Stimulated activated CD4-positive, alpha-beta T cell treated with anti-CD3 and anti-CD28 coated beads, Interleukin-15, amount 100 ng/mL, for 1 hour (primary cell): ENCODE data around the gene MGST2.
"Not testable (repeated sequence)": the region's sequence is repeated elsewhere in the genome, so short reads cannot be mapped to it uniquely, and the experiment has no call there.

Source experiments
- DNase-seq, 2 donors: peaks; one replicate each; pipeline ENCODE4 v3.0.0-alpha.2; 2020; ENCODE audit warnings: low read depth in 1 of 2, low spot score in 1 of 2

Gene MGST2

GRCh38 chr4:139665690-139666529, at the start of gene MGST2:
Gene MGST2 (plus strand): TSS chr4:139665819. CDS start chr4:139666020, 201 bp downstream.
- DNase-seq: peak in 1 of 2 donors; percentile 6

GRCh38 chr4:139617702-139618490, 47.7 kb upstream of the MGST2 start:
- no peak for DNase-seq

- no peak for DNase-seq
Measured at GRCh38 chr4:139619644-139620043, 46.0 kb upstream of the MGST2 start.

GRCh38 chr4:139622901-139623381, 42.7 kb upstream of the MGST2 start:
- DNase-seq: no peak

GRCh38 chr4:139624441-139625092, 41.1 kb upstream of the MGST2 start:
- no peak for DNase-seq

GRCh38 chr4:139625093-139625455, 40.5 kb upstream of the MGST2 start:
- no peak for DNase-seq

- no peak for DNase-seq
Measured at GRCh38 chr4:139625482-139625881, 40.1 kb upstream of the MGST2 start.

GRCh38 chr4:139628184-139629012, 37.2 kb upstream of the MGST2 start:
- no peak for DNase-seq

- DNase-seq: no peak
Measured at GRCh38 chr4:139629436-139630125, 36.0 kb upstream of the MGST2 start.

- no peak for DNase-seq
Measured at GRCh38 chr4:139630126-139630495, 35.5 kb upstream of the MGST2 start.

GRCh38 chr4:139630991-139631390, 34.6 kb upstream of the MGST2 start:
- DNase-seq: no peak

GRCh38 chr4:139631791-139632190, 33.8 kb upstream of the MGST2 start:
- no peak for DNase-seq

GRCh38 chr4:139632739-139633138, 32.9 kb upstream of the MGST2 start:
- not testable (repeated sequence) for DNase-seq

- DNase-seq: no peak
Measured at GRCh38 chr4:139633195-139633594, 32.4 kb upstream of the MGST2 start.

- DNase-seq: no peak
Measured at GRCh38 chr4:139633661-139634060, 32.0 kb upstream of the MGST2 start.

- no peak for DNase-seq
Measured at GRCh38 chr4:139635966-139636365, 29.7 kb upstream of the MGST2 start.

- not testable (repeated sequence) for DNase-seq
Measured at GRCh38 chr4:139638306-139638705, 27.3 kb upstream of the MGST2 start.

GRCh38 chr4:139639654-139640053, 26.0 kb upstream of the MGST2 start:
- no peak for DNase-seq

GRCh38 chr4:139641218-139641617, 24.4 kb upstream of the MGST2 start:
- no peak for DNase-seq

GRCh38 chr4:139642364-139642763, 23.3 kb upstream of the MGST2 start:
- no peak for DNase-seq
